Pancreas (tissue), 10 donors: ENCODE data around the gene PAX7. TPM values are rescaled to one million over a fixed set of nuclear protein-coding genes. Genes with fewer than 3 reads are reported as not detected.

Experiments
- ATAC-seq, 4 donors: fragments of 200-7000 bp; cut with Tn5 transposase; one replicate each; pipeline versions ENCODE4 v1.8.0 to v1.9.1; 2020; ENCODE audit warnings: mild to moderate bottlenecking in 4 of 4, moderate library complexity in 4 of 4
- DNase-seq, 6 donors: peaks; one replicate each; pipeline ENCODE4 v3.0.0-alpha.2; 2020
- FAIRE-seq: peaks from 2 replicates; lab custom pipeline; 2012; peaks lifted over from hg19 to GRCh38; lab: Jason Lieb, UNC
- H3K27ac ChIP-seq, 4 donors: fragments of 200-600 bp; sonication (generic); 1 replicate in 3 of 4; 2 replicates in 1 of 4; pipeline versions ENCODE4 v1.5.0 to v1.8.0; 2020
- H3K27me3 ChIP-seq, 4 donors: fragments of 200-600 bp; one replicate each; pipeline ENCODE4 v1.8.0; 2021
- H3K36me3 ChIP-seq, 3 donors: fragments of 200-600 bp; sonication (generic) in 1 of 3; one replicate each; pipeline versions ENCODE4 v1.5.0 to v1.8.0; 2020 to 2021
- H3K4me1 ChIP-seq, 3 donors: fragments of 200-600 bp; one replicate each; pipeline ENCODE4 v1.8.0; 2021
- H3K4me3 ChIP-seq, 4 donors: fragments of 200-600 bp; sonication (generic) in 2 of 4; one replicate each; pipeline versions ENCODE4 v1.5.0 to v1.8.0; 2020 to 2021
- H3K9me3 ChIP-seq, 4 donors: fragments of 200-600 bp; one replicate each; pipeline ENCODE4 v1.8.0; 2021
- CTCF ChIP-seq, 4 donors: fragments of 200-600 bp; sonication (generic) in 3 of 4; IDR thresholded peaks; one replicate each; pipeline versions ENCODE4 v1.5.0 to v1.8.0; 2021; ENCODE audit warnings: antibody characterized with exemption in 4 of 4
- WGBS, 2 donors: extraction: QIAGEN DNeasy Blood & Tissue Kit; methylation state at CpG; one replicate each; pipeline ENCODE4 v1.1.7; 2013; 5-methylcytosine and 5-hydroxymethylcytosine counted together
- intact Hi-C, 3 donors: fragments of 100-400 bp; cut with DNase I; formaldehyde crosslinking; loops; one replicate each; pipeline versions ENCODE4 v1.11.1 to v1.14.2; 2022
- polyA plus RNA-seq, 2 donors: library from polyadenylated mRNA; stranded (reverse); fragments of 200-250 nt; gene quantifications; one replicate each; pipeline ENCODE4 v1.2.3, GENCODE V29; 2013
- total RNA-seq, 6 donors: library from RNA; stranded (reverse); fragmentation: NEBNext Ultra II Directional in 4 of 6; extraction: Animal tissue kit (Norgen Biotek cat#: 25700) in 4 of 6; gene quantifications; one replicate each; pipeline versions ENCODE4 v1.2.1 to v1.2.4, GENCODE V29; 2021 to 2023
- donor health status: healthy with polysubstance abuse.
- donor health status: DM: no; HTN: no; CAD: no; lungs with moderate emphysema.
- donor health status: DM: no; HTN: no; CAD: no.
- donor health status: control.
- donor health status: control.
- donor health status: Bipolar disorder and iron deficiency.
- donor health status: DM: yes; HTN: yes; CAD: no.
- donor health status: DM: no; HTN: no; CAD: no.
- donor health status: DM: no; HTN: no; CAD: no.
- donor health status: DM: yes; HTN: yes; CAD: no.

PAX7 gene
- total and polyA plus RNA-seq, 8 donors, result not detected

GRCh38 chr1:18787825-18788385 is 157.3 kb downstream of the PAX7 start:
- TF ChIP-seq CTCF (IDR thresholded peaks at IDR 0.05), result no peak
- no peaks in the 10 kb centered on the region for H3K9me3 ChIP-seq
- peaks cover 0 to 13% (median 2%) of the 10 kb centered on the region in 4 donors for H3K27me3 ChIP-seq
- H3K4me3 ChIP-seq, result no peak overlapping the region
- H3K36me3 ChIP-seq, result no peaks in the 10 kb centered on the region
- no peak for DNase-seq
- intact Hi-C loops, result no loop called here
- no peak for ATAC-seq
- H3K27ac ChIP-seq, result no peak overlapping the region
- H3K4me1 ChIP-seq, result no peaks in the 10 kb centered on the region
- no peak for FAIRE-seq
- WGBS, 2 donors, result 20 to 24% methylated on average over 3 of the region's 3 CpGs

GRCh38 chr1:18789246-18789645 is 158.6 kb downstream of the PAX7 start:
- ATAC-seq (no peak), DNase-seq (no peak), FAIRE-seq (no peak)
- H3K4me3 ChIP-seq, result no peak overlapping the region
- H3K9me3 ChIP-seq, result no peaks in the 10 kb centered on the region
- no peaks in the 10 kb centered on the region for H3K4me1 ChIP-seq
- 59 to 65% methylated on average over 4 of the region's 4 CpGs for WGBS, 2 donors
- intact Hi-C loops, result no loop called here
- no peak for TF ChIP-seq CTCF (IDR thresholded peaks at IDR 0.05)
- H3K27me3 ChIP-seq, result peaks cover 0 to 5% (median 0%) of the 10 kb centered on the region in 4 donors
- no peaks in the 10 kb centered on the region for H3K36me3 ChIP-seq
- H3K27ac ChIP-seq, result no peak overlapping the region

GRCh38 chr1:18792747-18793146 is 162.1 kb downstream of the PAX7 start:
- H3K4me1 ChIP-seq, result no peaks in the 10 kb centered on the region
- H3K4me3 ChIP-seq, result no peak overlapping the region
- no peaks in the 10 kb centered on the region for H3K36me3 ChIP-seq
- FAIRE-seq, result no peak
- 68 to 77% methylated on average over 3 of the region's 3 CpGs for WGBS, 2 donors
- DNase-seq, result no peak
- H3K27ac ChIP-seq, result no peak overlapping the region
- intact Hi-C loops, result no loop called here
- TF ChIP-seq CTCF (IDR thresholded peaks at IDR 0.05), result no peak
- H3K27me3 ChIP-seq, result peaks cover 0 to 5% (median 0%) of the 10 kb centered on the region in 4 donors
- no peak for ATAC-seq
- no peaks in the 10 kb centered on the region for H3K9me3 ChIP-seq

- Histone ChIP-seq H3K9me3 (no peaks in the 10 kb centered on the region), H3K36me3 (no peaks in the 10 kb centered on the region), H3K27me3 (peaks cover 0 to 5% (median 0%) of the 10 kb centered on the region in 4 donors), H3K4me1 (no peaks in the 10 kb centered on the region), H3K27ac (no peak overlapping the region), H3K4me3 (no peak overlapping the region)
- TF ChIP-seq CTCF (IDR thresholded peaks at IDR 0.05), result no peak
- DNase-seq (no peak), FAIRE-seq (no peak), ATAC-seq (no peak)
- WGBS, 2 donors, result 47 to 55% methylated on average over 10 of the region's 10 CpGs
- intact Hi-C loops, result no loop called here
Measured at GRCh38 chr1:18793164-18793563, 162.5 kb downstream of the PAX7 start.

- no peak for TF ChIP-seq CTCF (IDR thresholded peaks at IDR 0.05)
- Histone ChIP-seq H3K4me1 (no peaks in the 10 kb centered on the region), H3K27me3 (peaks cover 0 to 5% (median 0%) of the 10 kb centered on the region in 4 donors), H3K4me3 (no peak overlapping the region), H3K9me3 (no peaks in the 10 kb centered on the region), H3K36me3 (no peaks in the 10 kb centered on the region), H3K27ac (no peak overlapping the region)
- ATAC-seq, result no peak
- no peak for FAIRE-seq
- 34 to 38% methylated on average over 10 of the region's 10 CpGs for WGBS, 2 donors
- intact Hi-C loops, result no loop called here
- DNase-seq, result no peak
Measured at GRCh38 chr1:18794051-18794450, 163.4 kb downstream of the PAX7 start.
